HG03575 (cell line): ENCODE measurements around the gene PELI3.
"Not testable (repeated sequence)": the region's sequence is repeated elsewhere in the genome, so short reads cannot be mapped to it uniquely, and the experiment has no call there.

Experiments used
- ATAC-seq: cut with Tn5 transposase; IDR thresholded peaks from one replicate; pipeline ENCODE4 v1.9.1; 2021; ENCODE audit not compliant: unreplicated experiment, insufficient number of reproducible peaks, low FRiP score; ENCODE audit errors: extremely low read depth

Gene PELI3

GRCh38 chr11:66440940-66441282 lies 25.8 kb upstream of the PELI3 start:
- not testable (repeated sequence) for ATAC-seq

- ATAC-seq: no peak
Observed at GRCh38 chr11:66443602-66444001, 23.1 kb upstream of the PELI3 start.

- no peak for ATAC-seq
Observed at GRCh38 chr11:66447012-66447411, 19.7 kb upstream of the PELI3 start.

- ATAC-seq: no peak
Observed at GRCh38 chr11:66448523-66448922, 18.2 kb upstream of the PELI3 start.

- no peak for ATAC-seq
Observed at GRCh38 chr11:66450560-66450959, 16.1 kb upstream of the PELI3 start.

GRCh38 chr11:66451663-66452062 lies 15.0 kb upstream of the PELI3 start:
- ATAC-seq: no peak

GRCh38 chr11:66454247-66454646 lies 12.5 kb upstream of the PELI3 start:
- ATAC-seq: no peak

GRCh38 chr11:66454828-66455227 lies 11.9 kb upstream of the PELI3 start:
- no peak for ATAC-seq

- ATAC-seq: no peak
Observed at GRCh38 chr11:66457826-66458225, 8.9 kb upstream of the PELI3 start.

- ATAC-seq: no peak
Observed at GRCh38 chr11:66459138-66459778, 7.4 kb upstream of the PELI3 start.

- ATAC-seq: no peak
Observed at GRCh38 chr11:66462010-66462409, 4.7 kb upstream of the PELI3 start.

- no peak for ATAC-seq
Observed at GRCh38 chr11:66462911-66463310, 3.8 kb upstream of the PELI3 start.

GRCh38 chr11:66464116-66464515 lies 2.6 kb upstream of the PELI3 start:
- not testable (repeated sequence) for ATAC-seq

- ATAC-seq: no peak
Observed at GRCh38 chr11:66464916-66465315, 1.8 kb upstream of the PELI3 start.

- ATAC-seq: no peak
Observed at GRCh38 chr11:66465373-66466224, 1.1 kb upstream of the PELI3 start.

- ATAC-seq: no peak
Observed at GRCh38 chr11:66467034-66467659, 442 bp downstream of the PELI3 start.

- no peak for ATAC-seq
Observed at GRCh38 chr11:66467756-66468155, 1.1 kb downstream of the PELI3 start.

- no peak for ATAC-seq
Observed at GRCh38 chr11:66468691-66469090, 2.0 kb downstream of the PELI3 start.

GRCh38 chr11:66469441-66469840 lies 2.7 kb downstream of the PELI3 start:
- ATAC-seq: no peak

- no peak for ATAC-seq
Observed at GRCh38 chr11:66470015-66470414, 3.3 kb downstream of the PELI3 start.
